Measurements from ENCODE around the gene ZFHX3.

Gene ZFHX3

DNA sequence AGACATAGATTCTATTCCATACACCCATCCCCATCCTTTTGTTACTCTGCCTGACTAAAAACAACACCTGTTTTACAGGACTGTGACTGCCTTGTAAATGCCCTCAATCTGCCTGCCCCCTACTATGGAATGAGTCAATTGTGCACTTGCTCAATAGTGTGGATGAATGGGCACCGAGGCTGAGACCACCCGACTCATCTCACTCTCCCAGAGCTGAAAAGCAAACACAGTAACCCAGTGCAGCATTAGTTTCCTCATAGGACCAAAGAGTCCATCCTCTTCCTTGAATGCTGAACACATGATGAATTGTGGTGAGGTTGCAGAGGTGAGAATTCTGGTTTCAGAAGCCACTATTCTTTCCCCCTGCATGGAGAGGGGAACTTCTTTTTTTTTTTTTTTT, 233.7 kb downstream of the ZFHX3 start:
- TF ChIP-seq, protein P1, sequence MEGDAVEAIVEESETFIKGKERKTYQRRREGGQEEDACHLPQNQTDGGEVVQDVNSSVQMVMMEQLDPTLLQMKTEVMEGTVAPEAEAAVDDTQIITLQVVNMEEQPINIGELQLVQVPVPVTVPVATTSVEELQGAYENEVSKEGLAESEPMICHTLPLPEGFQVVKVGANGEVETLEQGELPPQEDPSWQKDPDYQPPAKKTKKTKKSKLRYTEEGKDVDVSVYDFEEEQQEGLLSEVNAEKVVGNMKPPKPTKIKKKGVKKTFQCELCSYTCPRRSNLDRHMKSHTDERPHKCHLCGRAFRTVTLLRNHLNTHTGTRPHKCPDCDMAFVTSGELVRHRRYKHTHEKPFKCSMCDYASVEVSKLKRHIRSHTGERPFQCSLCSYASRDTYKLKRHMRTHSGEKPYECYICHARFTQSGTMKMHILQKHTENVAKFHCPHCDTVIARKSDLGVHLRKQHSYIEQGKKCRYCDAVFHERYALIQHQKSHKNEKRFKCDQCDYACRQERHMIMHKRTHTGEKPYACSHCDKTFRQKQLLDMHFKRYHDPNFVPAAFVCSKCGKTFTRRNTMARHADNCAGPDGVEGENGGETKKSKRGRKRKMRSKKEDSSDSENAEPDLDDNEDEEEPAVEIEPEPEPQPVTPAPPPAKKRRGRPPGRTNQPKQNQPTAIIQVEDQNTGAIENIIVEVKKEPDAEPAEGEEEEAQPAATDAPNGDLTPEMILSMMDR (conservative IDR thresholded peaks at IDR 0.05; ENCODE audit: low read depth, low read length): no peak
- no peak for DNase-seq (ENCODE audit: low read depth)
- no peak overlapping the region for H3K4me3 ChIP-seq (ENCODE audit: low read length)

DNA sequence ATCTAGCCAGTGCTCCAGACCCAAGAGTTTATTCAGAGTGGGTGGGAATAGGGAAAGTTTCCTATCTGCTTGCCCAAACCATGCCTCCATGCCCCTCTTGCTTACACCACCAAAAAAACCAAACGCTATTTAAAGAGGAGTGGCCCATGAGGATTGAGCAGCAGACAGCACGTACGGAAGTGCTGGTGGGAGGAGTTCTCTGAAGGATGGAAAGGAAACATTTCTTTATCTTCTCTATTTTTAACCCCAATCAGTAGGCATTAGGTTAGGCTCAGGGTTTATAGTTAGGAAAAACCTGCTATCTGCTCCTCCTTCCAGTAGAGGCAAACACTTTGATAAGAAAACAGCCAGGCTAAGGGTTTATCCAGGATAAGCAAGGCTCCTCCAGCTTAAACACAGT, 235.3 kb downstream of the ZFHX3 start:
- no peak for DNase-seq (ENCODE audit: low read depth)
- TF ChIP-seq, protein P1 (conservative IDR thresholded peaks at IDR 0.05; ENCODE audit: low read depth, low read length): no peak
- H3K4me3 ChIP-seq (ENCODE audit: low read length): no peak overlapping the region

DNA sequence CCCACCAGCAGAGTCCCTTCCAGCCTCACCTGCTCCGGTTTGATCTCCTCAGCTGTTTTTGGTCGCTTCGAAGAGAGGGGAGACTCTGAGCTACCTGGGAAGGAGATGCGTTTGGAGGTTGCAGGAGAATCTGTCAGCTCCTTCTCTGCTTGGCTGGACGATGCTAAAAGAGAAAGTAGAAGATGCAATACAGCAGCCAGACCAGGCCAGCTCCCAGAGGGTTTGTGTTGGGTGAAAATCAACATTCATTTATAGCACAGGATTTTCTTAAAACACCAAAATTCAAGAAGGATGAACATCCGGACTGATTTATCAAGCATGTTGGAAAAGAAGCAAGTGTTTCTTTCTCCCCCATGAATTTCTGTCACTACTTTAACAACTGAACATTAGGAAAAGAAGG, 236.1 kb downstream of the ZFHX3 start:
- TF ChIP-seq, protein P1 (conservative IDR thresholded peaks at IDR 0.05; ENCODE audit: low read depth, low read length): no peak
- H3K4me3 ChIP-seq (ENCODE audit: low read length): no peak overlapping the region
- DNase-seq (ENCODE audit: low read depth): no peak

DNA sequence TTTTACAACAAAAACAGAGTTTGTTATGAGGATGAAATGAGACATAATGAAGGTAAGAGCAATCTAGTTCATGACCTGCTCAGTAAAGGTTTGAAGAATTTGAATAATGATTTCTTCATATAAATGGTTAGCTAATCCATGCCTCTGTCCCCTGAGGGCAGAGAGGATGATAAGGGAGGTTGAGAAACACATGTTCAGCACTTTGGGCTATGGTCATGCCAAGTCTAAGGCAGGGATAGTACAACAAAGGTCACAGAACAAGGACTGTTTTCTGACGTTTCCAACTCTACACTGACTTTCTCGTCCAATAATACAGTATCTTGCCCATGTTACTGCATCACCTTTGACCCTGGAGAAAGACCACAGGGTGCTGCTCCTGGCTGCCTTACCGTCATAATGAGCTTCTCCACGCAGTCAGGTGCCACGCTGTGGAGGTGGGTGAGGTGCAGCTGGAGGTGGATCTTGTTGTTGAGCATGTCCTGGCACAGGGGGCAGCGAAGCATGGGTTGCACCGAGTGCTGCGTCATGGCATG, 236.7 kb downstream of the ZFHX3 start:
- H3K4me3 ChIP-seq (ENCODE audit: low read length): no peak overlapping the region
- TF ChIP-seq, protein P1 (conservative IDR thresholded peaks at IDR 0.05; ENCODE audit: low read depth, low read length): no peak
- DNase-seq (ENCODE audit: low read depth): no peak

DNA sequence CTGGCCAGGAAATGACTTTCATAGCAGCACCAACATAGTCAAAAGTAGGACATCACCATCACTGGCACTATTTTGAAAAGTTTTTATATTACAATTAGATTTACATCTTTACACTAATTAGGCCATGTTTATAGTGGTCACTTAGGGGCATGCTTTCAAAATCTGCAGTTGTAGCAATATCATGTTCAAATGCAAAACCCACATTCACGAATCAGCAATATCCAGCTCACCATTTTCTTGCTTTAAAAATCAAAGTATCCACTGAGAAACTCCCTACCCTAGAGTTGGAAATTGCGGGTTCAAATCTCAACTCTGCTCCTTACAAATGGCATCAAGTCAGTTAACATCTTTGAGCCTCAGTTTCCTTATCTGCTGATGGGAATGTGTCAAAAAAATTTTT, 237.4 kb downstream of the ZFHX3 start:
- H3K4me3 ChIP-seq (ENCODE audit: low read length): no peak overlapping the region
- no peak for DNase-seq (ENCODE audit: low read depth)
- TF ChIP-seq, protein P1 (conservative IDR thresholded peaks at IDR 0.05; ENCODE audit: low read depth, low read length): no peak

DNA sequence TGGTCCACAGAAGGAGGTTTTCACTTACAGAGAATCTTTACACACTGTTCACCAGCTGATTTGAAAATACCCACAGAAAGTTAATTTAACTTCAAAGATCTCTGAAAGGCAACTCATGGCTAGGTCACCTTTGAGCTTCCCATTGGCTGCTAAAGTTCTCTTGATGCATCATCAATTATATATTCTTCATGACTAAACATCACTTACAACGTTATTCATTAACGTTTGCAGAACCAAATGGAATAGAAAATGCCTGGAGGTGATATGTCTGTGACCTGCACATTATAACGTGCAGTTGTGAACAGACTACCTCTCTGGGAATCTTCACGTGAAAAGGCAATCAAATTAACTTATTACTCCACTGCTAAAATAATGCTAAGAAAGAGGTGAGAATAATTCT, 238.5 kb downstream of the ZFHX3 start:
- TF ChIP-seq, protein P1 (conservative IDR thresholded peaks at IDR 0.05; ENCODE audit: low read depth, low read length): no peak
- no peak for DNase-seq (ENCODE audit: low read depth)
- no peak overlapping the region for H3K4me3 ChIP-seq (ENCODE audit: low read length)

DNA sequence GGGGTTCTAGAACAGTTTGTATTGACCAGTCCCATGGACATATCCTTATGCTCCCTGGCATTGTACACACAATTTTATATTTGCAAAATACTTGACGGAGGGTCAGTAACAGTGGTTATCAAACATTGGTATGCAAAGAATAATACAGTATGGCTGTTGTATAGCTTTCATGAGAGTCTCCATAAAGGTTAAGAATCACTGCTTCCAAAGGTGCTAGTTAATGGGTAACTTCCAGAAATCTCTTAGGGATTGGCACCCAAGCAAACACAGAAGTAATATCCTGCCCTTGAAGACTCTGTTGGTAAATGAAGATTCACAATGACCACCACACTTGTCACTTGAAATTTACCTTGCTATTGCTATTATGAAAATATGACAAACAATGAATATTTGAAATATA, 239.2 kb downstream of the ZFHX3 start:
- H3K4me3 ChIP-seq (ENCODE audit: low read length): no peak overlapping the region
- no peak for DNase-seq (ENCODE audit: low read depth)
- TF ChIP-seq, protein P1 (conservative IDR thresholded peaks at IDR 0.05; ENCODE audit: low read depth, low read length): no peak
